Dermis microvascular lymphatic vessel endothelial cell (primary cell): ENCODE data around the gene CKMT2. TPM values are rescaled to one million over a fixed set of nuclear protein-coding genes. Genes with fewer than 3 reads are reported as not detected.

Experiments used
- DNase-seq, 2 donors: peaks; one replicate each; pipeline versions ENCODE4 v3.0.0 to v3.0.0-alpha.2; 2010; ENCODE audit warnings: low read depth in 2 of 2
- total RNA-seq: library from RNA; depleted of rRNA; stranded (reverse); fragments of >200 nt; gene quantifications from 2 replicates; pipeline ENCODE4 v1.2.1, GENCODE V29; 2014

CKMT2 gene
- total RNA-seq, result 0.13 and 0.38 TPM in 2 replicates

GRCh38 chr5:81233080-81233634, at the start of gene CKMT2:
Gene CKMT2 (plus strand): TSS chr5:81233322. CDS start chr5:81251133, 17,811 bp downstream.
- DNase-seq, result peak in 1 of 2 donors; percentile 47

GRCh38 chr5:81183811-81184748, 49.0 kb upstream of the CKMT2 start:
- no peak for DNase-seq

GRCh38 chr5:81184749-81185110, 48.4 kb upstream of the CKMT2 start:
- DNase-seq, result no peak

- DNase-seq, result peak; percentile 11 to 52
Observed at GRCh38 chr5:81187885-81188284, 45.2 kb upstream of the CKMT2 start.

- no peak for DNase-seq
Observed at GRCh38 chr5:81188962-81189361, 44.2 kb upstream of the CKMT2 start.

- DNase-seq, result no peak
Observed at GRCh38 chr5:81189875-81190498, 43.1 kb upstream of the CKMT2 start.

GRCh38 chr5:81191726-81192372, 41.3 kb upstream of the CKMT2 start:
- DNase-seq, result no peak

- no peak for DNase-seq
Observed at GRCh38 chr5:81192373-81192750, 40.8 kb upstream of the CKMT2 start.

GRCh38 chr5:81194633-81195334, 38.3 kb upstream of the CKMT2 start:
- peak; percentile 36 to 68 for DNase-seq

- no peak for DNase-seq
Observed at GRCh38 chr5:81195335-81195929, 37.7 kb upstream of the CKMT2 start.

- no peak for DNase-seq
Observed at GRCh38 chr5:81202655-81203054, 30.5 kb upstream of the CKMT2 start.

- no peak for DNase-seq
Observed at GRCh38 chr5:81203729-81204128, 29.4 kb upstream of the CKMT2 start.

GRCh38 chr5:81204205-81204604, 28.9 kb upstream of the CKMT2 start:
- no peak for DNase-seq

- no peak for DNase-seq
Observed at GRCh38 chr5:81205058-81205457, 28.1 kb upstream of the CKMT2 start.

- DNase-seq, result no peak
Observed at GRCh38 chr5:81207009-81207408, 26.1 kb upstream of the CKMT2 start.

GRCh38 chr5:81208904-81209303, 24.2 kb upstream of the CKMT2 start:
- DNase-seq, result no peak

- no peak for DNase-seq
Observed at GRCh38 chr5:81209386-81209785, 23.7 kb upstream of the CKMT2 start.

GRCh38 chr5:81209869-81210493, 23.1 kb upstream of the CKMT2 start:
- DNase-seq, result no peak

GRCh38 chr5:81212211-81212751, 20.8 kb upstream of the CKMT2 start:
- DNase-seq, result no peak

- no peak for DNase-seq
Observed at GRCh38 chr5:81213070-81213469, 20.1 kb upstream of the CKMT2 start.
